GM18867 (cell line): ENCODE data around the gene ADGRD1.

ENCODE experiments used
- ATAC-seq: cut with Tn5 transposase; IDR thresholded peaks from one replicate; pipeline ENCODE4 v1.9.1; 2021; ENCODE audit warnings: mild to moderate bottlenecking, moderate library complexity; ENCODE audit not compliant: unreplicated experiment

Gene ADGRD1

DNA sequence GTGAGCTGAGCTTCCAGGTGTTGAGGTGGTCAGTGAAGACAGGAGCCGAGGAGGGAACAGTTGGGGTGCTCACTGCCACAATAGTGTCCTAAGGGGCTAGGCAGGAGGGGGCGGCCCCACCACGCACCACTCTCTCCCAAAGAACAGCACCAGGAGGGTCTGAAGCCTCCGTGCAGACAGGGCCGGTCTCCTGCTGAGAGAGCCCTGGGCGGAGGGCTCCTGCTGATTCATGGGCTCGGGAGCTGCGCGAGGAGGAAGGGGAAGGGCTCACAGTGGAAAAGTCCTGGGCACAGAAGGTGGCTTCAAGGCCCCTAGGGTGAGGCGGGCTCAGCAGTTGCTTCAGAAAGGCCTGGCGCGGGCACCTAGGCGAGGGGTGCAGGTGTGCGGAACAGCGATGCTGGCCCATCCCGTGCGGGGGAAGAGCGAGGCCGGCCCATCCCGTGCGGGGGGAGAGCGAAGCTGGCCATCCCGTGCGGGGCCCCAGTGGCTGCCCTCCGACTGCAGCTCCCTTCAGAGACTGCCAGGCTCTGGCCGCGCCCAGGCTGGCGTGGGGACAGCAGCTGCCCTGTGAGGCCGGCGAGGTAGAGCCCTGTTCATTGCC, 176.7 kb downstream of the ADGRD1 start:
- no peak for ATAC-seq

GRCh38 chr12:131131077-131131807, 177.5 kb downstream of the ADGRD1 start:
- ATAC-seq, result no peak

- no peak for ATAC-seq
These were observed 178.1 kb downstream of the ADGRD1 start for GRCh38 chr12:131131808-131132117.

GRCh38 chr12:131132118-131132892, 178.6 kb downstream of the ADGRD1 start:
- ATAC-seq, result no peak

GRCh38 chr12:131133015-131133905, 179.6 kb downstream of the ADGRD1 start:
- no peak for ATAC-seq

DNA sequence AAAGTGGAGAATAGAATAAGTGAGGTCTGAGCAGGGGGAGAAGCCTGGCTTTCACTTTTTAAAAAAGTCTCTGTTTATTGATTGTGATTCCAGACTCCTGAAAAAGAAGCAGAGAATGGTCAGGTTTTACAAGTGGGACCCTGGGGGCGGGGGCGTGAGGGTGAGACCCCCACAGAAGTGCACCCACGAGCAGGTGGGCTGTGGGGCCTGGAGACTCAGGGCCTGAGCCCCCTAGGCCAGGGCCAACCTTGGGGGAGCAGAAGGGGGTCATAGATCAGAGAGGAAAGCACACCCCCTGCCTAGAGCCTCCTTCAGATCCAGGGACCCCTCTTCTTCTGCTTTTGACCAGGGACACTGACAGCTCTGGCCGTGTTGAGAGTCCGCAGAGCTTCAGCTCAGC, 180.3 kb downstream of the ADGRD1 start:
- ATAC-seq, result no peak

DNA sequence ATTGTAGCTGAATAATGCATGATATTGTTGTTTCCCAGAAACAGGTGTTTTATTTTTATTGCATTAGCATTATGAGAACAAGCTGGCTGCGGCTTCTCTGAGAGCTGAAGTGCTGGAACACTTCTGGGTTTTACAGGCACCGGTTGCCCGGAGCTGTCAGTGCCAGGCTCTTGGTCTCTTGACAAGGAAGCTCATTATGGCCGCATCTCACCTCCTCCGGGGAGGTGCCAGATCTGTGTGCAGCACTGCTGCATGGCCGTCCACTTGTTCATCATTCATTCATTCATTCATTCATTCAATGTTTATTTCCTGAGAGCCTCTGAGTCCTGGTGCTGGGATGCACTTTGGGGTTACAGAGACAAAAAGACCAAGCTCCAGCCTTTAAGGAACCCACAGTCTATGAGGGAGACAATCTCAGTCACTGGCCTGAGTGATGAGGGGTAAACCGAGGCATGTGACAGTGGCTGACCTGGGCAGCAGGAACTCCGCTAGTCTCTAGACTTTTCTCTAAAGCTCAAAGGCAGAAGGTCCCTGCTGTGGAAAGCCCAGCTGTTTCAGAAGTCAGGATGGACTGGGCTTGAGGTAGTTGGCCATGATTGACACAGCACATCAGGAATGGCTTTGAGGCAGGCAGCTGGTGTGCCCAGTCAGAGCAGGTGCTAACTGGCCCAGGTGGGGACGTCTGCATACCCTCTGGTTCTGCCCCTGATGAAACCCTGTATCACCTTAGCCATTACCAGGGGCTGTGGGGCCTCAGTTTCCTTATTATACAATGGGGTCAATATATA, 181.0 kb downstream of the ADGRD1 start:
- no peak for ATAC-seq

DNA sequence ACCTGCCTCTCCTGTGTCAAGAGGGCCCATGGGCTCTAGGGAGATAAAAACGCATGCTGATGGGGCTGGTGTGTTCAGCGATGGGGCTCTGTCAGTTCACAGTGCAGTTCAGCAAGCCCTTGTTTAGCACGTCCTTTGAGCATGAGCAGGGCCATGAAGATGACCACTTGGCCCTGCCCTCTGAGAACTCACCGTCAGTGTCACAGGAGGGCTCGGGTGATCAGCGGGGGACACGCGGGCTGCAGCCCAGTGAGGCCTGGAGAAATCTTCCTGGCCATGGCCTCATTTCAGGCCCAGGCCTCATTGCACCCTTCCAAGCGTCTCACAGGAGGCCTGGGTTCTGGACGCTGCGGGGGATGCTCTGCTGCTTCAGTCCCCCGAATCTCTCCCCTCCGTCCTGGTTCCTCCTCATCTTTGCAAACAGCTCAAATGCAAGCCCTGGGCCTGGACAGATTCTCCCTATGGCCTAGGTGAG, 181.6 kb downstream of the ADGRD1 start:
- ATAC-seq, result no peak

DNA sequence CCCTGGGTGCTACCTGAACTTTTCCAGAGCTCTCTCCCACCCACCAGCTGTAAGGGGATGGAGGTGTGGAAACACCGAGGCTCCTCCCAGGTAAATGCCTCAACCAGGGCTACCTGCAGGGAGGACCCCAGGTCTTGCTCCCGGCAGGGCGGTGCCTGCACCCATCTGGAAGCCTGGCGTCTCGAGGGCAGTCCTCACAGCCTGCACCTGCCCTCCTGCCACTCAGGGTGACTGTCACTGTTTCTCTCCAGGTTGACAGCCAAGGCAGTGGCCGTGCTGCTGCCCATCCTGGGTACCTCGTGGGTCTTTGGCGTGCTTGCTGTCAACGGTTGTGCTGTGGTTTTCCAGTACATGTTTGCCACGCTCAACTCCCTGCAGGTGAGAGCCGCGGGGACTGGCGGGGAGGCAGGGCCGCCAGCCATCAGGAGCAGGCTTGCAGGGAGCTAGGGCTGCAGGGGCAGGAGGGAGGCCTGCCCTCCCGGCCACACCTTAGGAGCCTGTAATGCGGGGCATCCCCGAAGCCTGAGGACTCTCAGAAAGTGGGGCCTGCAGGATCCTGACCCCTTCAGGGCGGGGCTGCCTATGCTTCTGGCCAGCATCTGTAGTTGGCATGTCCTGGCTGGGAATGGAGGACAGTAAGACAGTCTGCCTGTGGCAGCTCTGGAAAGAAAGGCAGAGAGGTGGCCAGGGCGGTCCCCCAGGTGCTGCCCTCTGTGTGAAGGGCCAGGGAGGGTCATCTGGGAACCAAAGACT, 182.3 kb downstream of the ADGRD1 start:
- no peak for ATAC-seq

GRCh38 chr12:131136539-131136872, 182.8 kb downstream of the ADGRD1 start:
- no peak for ATAC-seq

DNA sequence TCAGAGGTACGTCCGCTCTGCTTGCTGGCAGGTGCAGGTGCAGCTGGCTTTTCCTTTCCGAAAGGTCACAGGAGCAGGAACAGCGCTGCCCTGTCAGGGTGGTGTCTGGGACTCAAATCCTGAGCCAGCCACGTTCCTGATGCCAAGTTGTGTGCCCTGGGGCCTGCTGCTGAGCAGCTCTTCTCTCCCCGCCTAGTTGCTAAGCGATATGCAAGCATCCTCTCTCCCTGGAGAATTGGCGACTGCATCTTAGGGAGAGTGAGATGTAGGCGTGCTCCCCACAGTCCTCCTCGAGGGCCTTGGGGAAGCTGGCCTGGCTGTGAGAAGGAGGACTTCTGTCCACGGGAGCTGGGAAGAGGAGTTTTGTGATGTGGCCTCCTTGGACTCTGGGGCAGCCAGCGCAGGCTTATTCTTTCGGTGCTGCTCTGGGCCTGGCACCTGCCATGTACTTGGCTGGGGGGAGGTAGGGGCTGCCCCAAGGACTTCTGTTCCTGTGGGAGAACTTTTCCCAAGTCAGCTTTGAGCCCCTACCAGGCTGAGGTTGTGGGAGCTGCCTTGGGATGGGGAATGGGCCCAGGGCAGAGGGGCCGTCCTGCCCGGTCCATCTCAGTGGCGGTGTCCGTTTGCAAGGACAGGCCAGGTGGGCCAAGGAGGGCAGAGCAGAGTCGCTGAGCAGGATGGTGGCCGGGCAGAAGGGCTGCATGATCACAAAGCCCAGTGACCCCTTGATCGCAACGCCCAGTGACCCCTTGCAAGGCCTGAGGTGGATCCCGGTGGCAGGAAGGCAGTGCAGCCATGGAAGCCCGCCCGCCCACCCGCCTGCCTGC, 183.5 kb downstream of the ADGRD1 start:
- ATAC-seq, result no peak

GRCh38 chr12:131137836-131138637, 184.3 kb downstream of the ADGRD1 start:
- ATAC-seq, result no peak

DNA sequence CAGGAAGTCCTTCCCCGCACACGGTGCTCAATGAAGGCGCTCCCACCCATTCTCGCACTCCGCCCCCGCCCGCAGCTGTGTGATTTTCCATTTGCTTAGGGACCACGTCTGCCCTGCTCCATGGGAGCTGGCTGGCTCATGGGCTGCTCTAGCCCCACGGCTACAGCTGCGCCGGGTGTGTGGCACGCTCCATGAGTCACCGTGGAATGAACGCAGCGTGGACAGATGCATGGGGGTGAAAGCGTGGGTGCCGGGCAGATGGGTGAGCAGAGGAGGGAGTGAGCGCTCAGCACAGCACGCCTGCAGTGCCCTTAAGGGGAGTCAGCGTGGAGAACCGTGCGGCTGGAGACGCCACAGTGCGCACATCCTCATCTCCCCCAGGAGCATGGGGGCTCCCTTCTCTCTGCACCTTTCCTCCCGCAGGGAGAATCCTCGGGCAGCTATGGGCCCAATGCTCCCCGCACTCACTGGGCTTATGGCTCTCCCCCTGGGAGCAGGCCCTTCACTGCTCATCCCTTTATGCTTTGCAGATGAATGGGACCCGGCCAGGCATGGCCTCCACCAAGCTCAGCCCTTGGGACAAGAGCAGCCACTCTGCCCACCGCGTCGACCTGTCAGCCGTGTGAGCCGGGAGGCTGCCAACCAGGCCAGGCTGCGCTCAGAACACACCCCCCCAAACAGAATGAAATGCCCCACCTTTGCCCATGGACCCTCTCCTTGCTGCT, 185.1 kb downstream of the ADGRD1 start:
- ATAC-seq, result no peak

GRCh38 chr12:131139363-131140068, 185.8 kb downstream of the ADGRD1 start:
- no peak for ATAC-seq

GRCh38 chr12:131140069-131140435, 186.3 kb downstream of the ADGRD1 start:
- ATAC-seq, result no peak

DNA sequence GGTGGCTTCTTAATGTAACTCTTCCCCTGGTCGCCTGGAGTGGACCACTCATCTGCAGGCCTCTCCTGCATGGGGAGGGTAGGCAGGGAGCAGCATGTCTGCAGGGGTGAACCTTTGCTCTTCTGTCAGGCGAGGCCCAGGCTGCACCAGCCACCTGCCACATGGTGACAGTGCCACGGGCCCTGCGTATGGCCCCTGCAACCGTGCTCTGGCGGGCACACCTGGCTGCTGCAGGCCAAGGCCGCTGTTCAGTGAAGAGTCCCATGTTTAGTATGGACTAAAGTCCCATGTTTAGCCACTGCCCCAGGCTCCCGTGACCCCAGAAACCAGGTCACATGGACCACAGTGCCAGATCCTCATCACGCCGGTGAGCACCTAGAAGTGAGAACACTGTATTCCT, 187.0 kb downstream of the ADGRD1 start:
- no peak for ATAC-seq

- no peak for ATAC-seq
These were observed 187.8 kb downstream of the ADGRD1 start for GRCh38 chr12:131141514-131141913.
